DND-41 (cell line): ENCODE data around the gene TP53.

Experiments used
- ATAC-seq: fragments of 200-7000 bp; cut with Tn5 transposase; 3 replicates; pipeline ENCODE4 v1.9.1; 2021; ENCODE audit warnings: low read depth; ENCODE audit not compliant: insufficient read depth
- DNase-seq: peaks from one replicate; pipeline ENCODE4 v3.0.0-alpha.2; 2020
- H2AFZ ChIP-seq: 2 replicates; pipeline ENCODE4 v1.6.0; 2012; ENCODE audit warnings: low read depth, low read length
- H3K27ac ChIP-seq: 2 replicates; pipeline ENCODE4 v1.5.1; 2012; ENCODE audit warnings: low read length, inconsistent platforms
- H3K27me3 ChIP-seq: fragments of 200-600 bp; sonication (generic); 2 replicates; pipeline ENCODE4 v1.6.0; 2012; ENCODE audit warnings: low read length, mild to moderate bottlenecking, inconsistent platforms; ENCODE audit not compliant: insufficient read depth, poor library complexity
- H3K36me3 ChIP-seq: 2 replicates; pipeline ENCODE4 v1.5.1; 2012; ENCODE audit warnings: low read length, inconsistent platforms; ENCODE audit not compliant: insufficient read depth
- H3K4me1 ChIP-seq: 2 replicates; pipeline ENCODE4 v1.5.1; 2012; ENCODE audit warnings: mild to moderate bottlenecking, low read length; ENCODE audit not compliant: insufficient read depth
- H3K4me2 ChIP-seq: 2 replicates; pipeline ENCODE4 v1.6.0; 2012; ENCODE audit warnings: mild to moderate bottlenecking, moderate library complexity, low read length, inconsistent platforms; ENCODE audit not compliant: insufficient read depth
- H3K4me3 ChIP-seq, 2 experiments: fragments of 200-600 bp in 1 of 2; shearing (Covaris generic) in 1 of 2; 2 replicates each; pipeline ENCODE4 v1.5.1; 2012 to 2016; ENCODE audit warnings: inconsistent platforms in 2 of 2, low read length in 2 of 2, mild to moderate bottlenecking in 2 of 2, low read depth in 1 of 2, moderate library complexity in 1 of 2
- H3K79me2 ChIP-seq: 2 replicates; pipeline ENCODE4 v1.6.0; 2012; ENCODE audit warnings: low read length, inconsistent platforms; ENCODE audit not compliant: insufficient read depth
- H3K9ac ChIP-seq: 2 replicates; pipeline ENCODE4 v1.6.0; 2012; ENCODE audit warnings: low read depth, mild to moderate bottlenecking, inconsistent platforms, low read length, moderate library complexity
- H3K9me3 ChIP-seq: 2 replicates; pipeline ENCODE4 v1.5.1; 2012; ENCODE audit warnings: low read length, moderate library complexity, mild to moderate bottlenecking, inconsistent platforms; ENCODE audit not compliant: insufficient read depth, severe bottlenecking
- H4K20me1 ChIP-seq: 2 replicates; pipeline ENCODE4 v1.6.0; 2012; ENCODE audit warnings: low read length; ENCODE audit not compliant: insufficient read depth
- EZH2 ChIP-seq: IDR thresholded peaks from 3 replicates; pipeline ENCODE4 v1.6.1; 2012; ENCODE audit warnings: borderline replicate concordance, low read depth, mild to moderate bottlenecking, moderate library complexity, low read length, inconsistent platforms; ENCODE audit not compliant: severe bottlenecking
- TF ChIP-seq, protein P1 (sequence below): IDR thresholded peaks from 2 replicates; pipeline ENCODE4 v1.5.1; 2012; ENCODE audit warnings: borderline replicate concordance, low read length, moderate library complexity, mild to moderate bottlenecking; ENCODE audit not compliant: poor library complexity, severe bottlenecking; ENCODE audit errors: extremely low read depth

Gene TP53

DNA sequence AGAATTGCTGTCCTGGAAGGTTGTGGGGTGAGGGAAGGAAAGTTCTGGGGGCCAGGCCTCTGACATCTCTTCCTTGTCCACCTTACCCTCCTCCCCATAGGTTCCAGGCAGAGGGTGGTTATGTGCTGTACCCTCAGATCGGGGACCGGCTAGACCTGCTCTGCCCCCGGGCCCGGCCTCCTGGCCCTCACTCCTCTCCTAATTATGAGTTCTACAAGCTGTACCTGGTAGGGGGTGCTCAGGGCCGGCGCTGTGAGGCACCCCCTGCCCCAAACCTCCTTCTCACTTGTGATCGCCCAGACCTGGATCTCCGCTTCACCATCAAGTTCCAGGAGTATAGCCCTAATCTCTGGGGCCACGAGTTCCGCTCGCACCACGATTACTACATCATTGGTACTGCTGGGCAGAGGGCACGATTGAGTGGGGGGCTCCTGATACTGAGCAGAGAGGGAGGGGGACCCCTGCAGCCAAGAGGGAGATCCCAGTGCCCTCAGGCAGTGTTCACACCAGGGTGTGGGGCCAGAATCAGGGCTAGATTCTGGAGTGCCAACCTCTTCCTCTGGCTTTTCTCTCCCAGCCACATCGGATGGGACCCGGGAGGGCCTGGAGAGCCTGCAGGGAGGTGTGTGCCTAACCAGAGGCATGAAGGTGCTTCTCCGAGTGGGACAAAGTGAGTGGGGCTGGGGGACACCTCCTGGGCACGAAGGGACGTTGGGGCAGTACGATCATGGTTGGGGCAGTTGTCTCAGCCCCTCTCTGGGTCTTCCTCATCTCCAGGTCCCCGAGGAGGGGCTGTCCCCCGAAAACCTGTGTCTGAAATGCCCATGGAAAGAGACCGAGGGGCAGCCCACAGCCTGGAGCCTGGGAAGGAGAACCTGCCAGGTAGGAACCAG is 20.8 kb upstream of the TP53 start:
- TF ChIP-seq EZH2, result no peak
- TF ChIP-seq, protein P1, sequence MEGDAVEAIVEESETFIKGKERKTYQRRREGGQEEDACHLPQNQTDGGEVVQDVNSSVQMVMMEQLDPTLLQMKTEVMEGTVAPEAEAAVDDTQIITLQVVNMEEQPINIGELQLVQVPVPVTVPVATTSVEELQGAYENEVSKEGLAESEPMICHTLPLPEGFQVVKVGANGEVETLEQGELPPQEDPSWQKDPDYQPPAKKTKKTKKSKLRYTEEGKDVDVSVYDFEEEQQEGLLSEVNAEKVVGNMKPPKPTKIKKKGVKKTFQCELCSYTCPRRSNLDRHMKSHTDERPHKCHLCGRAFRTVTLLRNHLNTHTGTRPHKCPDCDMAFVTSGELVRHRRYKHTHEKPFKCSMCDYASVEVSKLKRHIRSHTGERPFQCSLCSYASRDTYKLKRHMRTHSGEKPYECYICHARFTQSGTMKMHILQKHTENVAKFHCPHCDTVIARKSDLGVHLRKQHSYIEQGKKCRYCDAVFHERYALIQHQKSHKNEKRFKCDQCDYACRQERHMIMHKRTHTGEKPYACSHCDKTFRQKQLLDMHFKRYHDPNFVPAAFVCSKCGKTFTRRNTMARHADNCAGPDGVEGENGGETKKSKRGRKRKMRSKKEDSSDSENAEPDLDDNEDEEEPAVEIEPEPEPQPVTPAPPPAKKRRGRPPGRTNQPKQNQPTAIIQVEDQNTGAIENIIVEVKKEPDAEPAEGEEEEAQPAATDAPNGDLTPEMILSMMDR, result no peak
- H3K9ac ChIP-seq, result no peak overlapping the region
- no peaks in the 10 kb centered on the region for H3K9me3 ChIP-seq
- H3K36me3 ChIP-seq, result peaks cover 3% of the 10 kb centered on the region
- peaks cover 6% of the 10 kb centered on the region for H3K27me3 ChIP-seq
- no peak overlapping the region for H3K27ac ChIP-seq
- no peak overlapping the region for H2AFZ ChIP-seq
- no peaks in the 10 kb centered on the region for H3K79me2 ChIP-seq
- ATAC-seq (no peak), DNase-seq (no peak)
- H3K4me1 ChIP-seq, result no peaks in the 10 kb centered on the region
- H4K20me1 ChIP-seq, result peaks cover 15% of the 10 kb centered on the region; the same call in 1 of the 2 replicates
- no peak overlapping the region for H3K4me3 ChIP-seq
- no peak overlapping the region for H3K4me2 ChIP-seq

DNA sequence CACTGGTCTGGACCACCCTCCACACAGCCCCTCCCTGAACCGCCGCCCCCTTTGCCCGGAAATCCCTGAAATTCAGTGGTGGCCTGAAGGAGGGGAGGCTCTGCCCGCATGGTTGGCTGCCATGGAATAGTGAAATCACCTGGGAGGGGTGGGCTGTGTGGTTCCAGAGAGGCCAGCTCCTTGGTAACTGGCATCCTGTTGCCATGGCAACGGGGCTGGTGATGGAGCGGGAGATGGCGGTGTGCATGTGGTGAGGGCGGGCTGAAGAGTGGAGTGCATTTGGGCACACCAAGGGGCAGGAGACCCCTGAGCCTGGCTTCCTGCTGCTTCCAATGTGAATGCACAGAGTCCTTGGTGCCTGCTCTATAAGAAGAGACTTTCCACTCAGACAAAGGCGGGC is 20.2 kb upstream of the TP53 start:
- Histone ChIP-seq H2AFZ (no peak overlapping the region), H3K27me3 (peaks cover 6% of the 10 kb centered on the region)

DNA sequence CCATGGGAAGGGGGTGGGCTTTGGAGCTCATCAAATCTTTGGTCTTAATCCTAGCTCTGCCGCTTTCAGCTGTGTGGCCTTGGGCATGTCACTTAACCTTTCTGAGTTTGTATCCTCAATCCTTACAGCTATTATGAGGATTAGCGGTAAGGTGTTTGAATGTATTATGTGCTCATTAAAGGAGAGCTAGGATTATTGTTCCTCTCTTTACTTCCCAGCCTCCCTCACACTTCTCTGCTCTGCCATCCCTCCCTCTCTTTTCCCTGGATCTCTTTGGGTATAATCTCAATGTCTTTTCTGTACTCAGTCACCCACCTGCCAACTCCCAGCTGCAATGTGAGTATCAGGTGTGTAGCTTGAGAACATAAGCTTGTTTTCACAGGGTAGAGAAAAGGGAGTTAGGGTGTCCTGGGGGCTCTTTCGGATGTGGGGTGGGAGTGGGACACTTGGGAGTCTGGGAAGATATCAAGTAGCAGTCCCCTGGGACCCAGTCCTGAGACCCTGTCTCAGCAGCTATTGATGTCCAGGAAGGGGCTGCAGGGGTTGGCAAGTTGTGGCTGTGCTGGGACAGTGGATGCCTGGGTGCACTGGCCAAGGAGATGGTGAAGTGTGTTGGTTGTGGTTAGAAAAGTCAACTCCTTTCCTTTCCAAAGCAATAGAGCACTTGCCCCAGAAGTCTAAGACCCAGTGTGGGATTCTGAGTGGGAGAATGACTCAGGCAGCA is 19.5 kb upstream of the TP53 start:
- no peak for ATAC-seq
- Histone ChIP-seq H3K9ac (no peak overlapping the region), H3K36me3 (peaks cover 16% of the 10 kb centered on the region), H3K4me1 (no peaks in the 10 kb centered on the region), H3K79me2 (no peaks in the 10 kb centered on the region), H3K9me3 (no peaks in the 10 kb centered on the region), H3K27ac (no peak overlapping the region), H3K4me2 (no peak overlapping the region), H3K27me3 (peaks cover 6% of the 10 kb centered on the region), H3K4me3 (no peak overlapping the region), H2AFZ (no peak overlapping the region), H4K20me1 (peaks cover 21% of the 10 kb centered on the region; the same call in 1 of the 2 replicates)
- no peak for DNase-seq
- TF ChIP-seq EZH2, result no peak
- TF ChIP-seq, protein P1, result no peak

More for the DNA sequence above, 20.2 kb upstream of the TP53 start:
- H3K4me2 ChIP-seq, result no peak overlapping the region
- no peak for TF ChIP-seq EZH2
- TF ChIP-seq, protein P1, result no peak
- ATAC-seq (no peak), DNase-seq (no peak)
- no peaks in the 10 kb centered on the region for H3K4me1 ChIP-seq
- peaks cover 10% of the 10 kb centered on the region for H3K36me3 ChIP-seq
- H3K4me3 ChIP-seq, result no peak overlapping the region
- H4K20me1 ChIP-seq, result peaks cover 19% of the 10 kb centered on the region; the same call in 1 of the 2 replicates
- no peaks in the 10 kb centered on the region for H3K79me2 ChIP-seq
- no peaks in the 10 kb centered on the region for H3K9me3 ChIP-seq
- H3K9ac ChIP-seq, result no peak overlapping the region
- no peak overlapping the region for H3K27ac ChIP-seq
